Activated B cell treated with CpG ODN at 0.5 μM for 24 hours (primary cell): ENCODE data around the gene EARS2. TPM values are rescaled to one million over a fixed set of nuclear protein-coding genes. Genes with fewer than 3 reads are reported as not detected.

Experiments
- ATAC-seq: fragments of 200-7000 bp; cut with Tn5 transposase; one replicate; pipeline ENCODE4 v1.10.0; 2021; ENCODE audit warnings: low read depth, mild to moderate bottlenecking, moderate library complexity
- CTCF ChIA-PET: fragments of 350-600 bp; sonication (Branson Sonifier 250); formaldehyde crosslinking; loops from one replicate; lab custom pipeline; 2021; ENCODE audit warnings: antibody characterized with exemption; lab: Charles Lee
- POLR2A ChIA-PET: fragments of 350-600 bp; sonication (Branson Sonifier 250); formaldehyde crosslinking; loops from one replicate; lab custom pipeline; 2021; ENCODE audit warnings: antibody characterized with exemption; lab: Charles Lee
- DNase-seq: peaks from one replicate; pipeline ENCODE4 v3.0.0; 2022
- H3K27ac Mint-ChIP-seq: one replicate; pipeline ENCODE4 v1.8.0; 2020; ENCODE audit warnings: mixed read lengths
- H3K27me3 Mint-ChIP-seq: one replicate; pipeline ENCODE4 v1.8.0; 2021; ENCODE audit warnings: mixed read lengths
- H3K36me3 Mint-ChIP-seq: one replicate; pipeline ENCODE4 v1.8.0; 2021; ENCODE audit warnings: low read depth, mixed read lengths
- H3K4me1 Mint-ChIP-seq: one replicate; pipeline ENCODE4 v1.8.0; 2021; ENCODE audit warnings: mixed read lengths
- H3K4me3 Mint-ChIP-seq: one replicate; pipeline ENCODE4 v1.8.0; 2020; ENCODE audit warnings: mild to moderate bottlenecking, mixed read lengths
- H3K9me3 Mint-ChIP-seq: one replicate; pipeline ENCODE4 v1.8.0; 2020; ENCODE audit warnings: mixed read lengths
- intact Hi-C: fragments of 100-400 bp; cut with micrococcal nuclease; formaldehyde crosslinking; loops from one replicate; pipeline ENCODE4 v1.15.1; 2024
- total RNA-seq: library from RNA; stranded (reverse); gene quantifications from 2 replicates; pipeline ENCODE4 v1.2.3, GENCODE V29; 2022
- TF ChIP-seq, protein P1 (sequence below): fragments of 200-600 bp; IDR thresholded peaks from one replicate; pipeline ENCODE4 v1.8.0; 2022; ENCODE audit warnings: antibody characterized with exemption, mild to moderate bottlenecking

The EARS2 gene
- total RNA-seq, 1 donor from 2014 or later, result 27.5 TPM

DNA sequence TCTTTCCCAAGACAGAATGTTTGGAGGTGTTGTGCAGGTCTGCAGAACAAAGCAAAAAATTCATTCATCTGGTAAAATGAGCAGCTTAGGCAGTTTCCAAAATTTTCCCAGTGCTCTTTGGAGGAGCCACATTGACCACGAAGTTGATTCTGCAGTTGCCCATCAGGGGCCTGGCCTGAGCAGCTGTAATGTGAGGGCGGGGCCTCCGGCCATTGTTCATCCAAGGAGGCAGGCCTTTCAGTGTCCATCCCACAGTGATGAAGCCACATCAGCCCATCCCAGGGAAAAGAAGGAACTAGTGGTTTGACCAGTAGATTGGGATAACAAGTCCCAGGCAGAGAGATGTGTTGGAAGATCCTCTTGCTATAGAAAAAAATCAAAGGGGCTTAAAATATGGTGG, 10.5 kb upstream of the EARS2 start:
- intact Hi-C loops, result no loop called here
- no peaks in the 10 kb centered on the region for H3K27me3 Mint-ChIP-seq
- no peaks in the 10 kb centered on the region for H3K9me3 Mint-ChIP-seq
- POLR2A ChIA-PET, result no interaction called here
- ATAC-seq, result no peak
- CTCF ChIA-PET, result no interaction called here
- H3K36me3 Mint-ChIP-seq, result peaks cover 77% of the 10 kb centered on the region
- TF ChIP-seq, protein P1, sequence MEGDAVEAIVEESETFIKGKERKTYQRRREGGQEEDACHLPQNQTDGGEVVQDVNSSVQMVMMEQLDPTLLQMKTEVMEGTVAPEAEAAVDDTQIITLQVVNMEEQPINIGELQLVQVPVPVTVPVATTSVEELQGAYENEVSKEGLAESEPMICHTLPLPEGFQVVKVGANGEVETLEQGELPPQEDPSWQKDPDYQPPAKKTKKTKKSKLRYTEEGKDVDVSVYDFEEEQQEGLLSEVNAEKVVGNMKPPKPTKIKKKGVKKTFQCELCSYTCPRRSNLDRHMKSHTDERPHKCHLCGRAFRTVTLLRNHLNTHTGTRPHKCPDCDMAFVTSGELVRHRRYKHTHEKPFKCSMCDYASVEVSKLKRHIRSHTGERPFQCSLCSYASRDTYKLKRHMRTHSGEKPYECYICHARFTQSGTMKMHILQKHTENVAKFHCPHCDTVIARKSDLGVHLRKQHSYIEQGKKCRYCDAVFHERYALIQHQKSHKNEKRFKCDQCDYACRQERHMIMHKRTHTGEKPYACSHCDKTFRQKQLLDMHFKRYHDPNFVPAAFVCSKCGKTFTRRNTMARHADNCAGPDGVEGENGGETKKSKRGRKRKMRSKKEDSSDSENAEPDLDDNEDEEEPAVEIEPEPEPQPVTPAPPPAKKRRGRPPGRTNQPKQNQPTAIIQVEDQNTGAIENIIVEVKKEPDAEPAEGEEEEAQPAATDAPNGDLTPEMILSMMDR, result no peak
- H3K27ac Mint-ChIP-seq, result no peak overlapping the region
- no peak overlapping the region for H3K4me3 Mint-ChIP-seq
- peaks cover 26% of the 10 kb centered on the region for H3K4me1 Mint-ChIP-seq
- DNase-seq, result no peak

DNA sequence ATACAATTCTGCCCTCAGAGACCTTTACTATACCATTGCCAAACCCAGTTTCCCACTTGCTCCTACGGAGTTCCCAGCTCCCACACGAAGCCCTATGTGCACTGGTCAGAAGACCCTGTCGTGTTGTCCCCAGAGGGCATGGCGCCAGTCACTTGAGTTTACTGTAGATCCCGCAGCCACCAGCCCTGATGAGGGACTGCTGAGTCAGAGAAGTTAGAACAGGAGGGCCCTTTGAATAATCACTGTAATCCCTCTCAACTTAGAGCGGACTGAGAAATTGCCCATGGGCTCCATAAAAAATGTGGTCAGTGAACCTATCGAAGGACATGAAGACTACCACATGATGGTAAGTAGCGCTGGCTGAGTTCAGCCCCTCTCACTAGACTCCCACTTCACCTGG, 9.6 kb upstream of the EARS2 start:
- Mint-ChIP-seq H3K4me3 (no peak overlapping the region), H3K4me1 (peaks cover 25% of the 10 kb centered on the region), H3K36me3 (peaks cover 82% of the 10 kb centered on the region), H3K9me3 (no peaks in the 10 kb centered on the region), H3K27ac (no peak overlapping the region), H3K27me3 (no peaks in the 10 kb centered on the region)
- TF ChIP-seq, protein P1, result no peak
- intact Hi-C loops, result no loop called here
- CTCF ChIA-PET, result no interaction called here
- DNase-seq (no peak), ATAC-seq (no peak)
- POLR2A ChIA-PET, result no interaction called here

DNA sequence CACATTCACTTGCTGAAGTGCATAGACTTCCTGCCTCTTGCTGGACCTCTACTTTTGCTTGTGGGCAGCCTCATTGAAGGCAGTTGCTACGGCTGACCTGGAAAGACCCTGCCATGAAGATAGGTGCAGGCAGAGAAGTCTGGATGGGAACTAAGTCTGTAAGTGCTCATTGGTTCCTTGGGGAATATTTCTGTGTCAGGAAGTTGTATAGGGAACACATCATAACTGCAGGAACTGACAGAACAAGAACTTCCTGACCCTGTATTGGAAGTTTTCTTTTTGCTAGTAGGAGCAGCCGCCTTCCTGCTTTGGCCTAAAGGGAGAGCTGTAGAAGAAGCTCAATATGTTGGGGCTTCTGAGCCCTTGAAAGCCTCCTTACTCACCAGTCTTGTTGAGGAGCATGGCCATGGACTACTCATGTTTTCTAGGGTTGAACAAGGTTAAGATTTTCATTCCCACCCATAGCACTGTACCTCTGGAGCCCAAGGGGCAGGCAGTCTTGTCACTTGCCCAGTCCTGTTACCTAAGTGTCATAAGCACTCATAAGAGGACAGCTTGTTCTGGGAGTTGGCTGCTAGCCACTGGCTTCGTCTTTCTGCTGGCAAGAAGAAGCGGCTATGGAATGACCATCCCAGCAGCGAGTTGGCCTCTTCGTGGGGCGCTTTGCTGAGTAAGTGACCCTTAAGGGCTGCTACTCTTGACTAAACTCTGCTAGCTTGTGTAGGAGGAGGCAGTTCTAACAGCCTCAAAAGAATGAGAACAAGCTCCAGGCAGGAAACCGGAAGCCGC, 7.6 kb upstream of the EARS2 start:
- Mint-ChIP-seq H3K27ac (no peak overlapping the region), H3K36me3 (peaks cover 80% of the 10 kb centered on the region), H3K4me1 (peaks cover 8% of the 10 kb centered on the region), H3K9me3 (no peaks in the 10 kb centered on the region), H3K27me3 (no peaks in the 10 kb centered on the region), H3K4me3 (no peak overlapping the region)
- ChIA-PET CTCF (no interaction called here), POLR2A (no interaction called here)
- DNase-seq (no peak), ATAC-seq (no peak)
- intact Hi-C loops, result no loop called here
- TF ChIP-seq, protein P1, result no peak

DNA sequence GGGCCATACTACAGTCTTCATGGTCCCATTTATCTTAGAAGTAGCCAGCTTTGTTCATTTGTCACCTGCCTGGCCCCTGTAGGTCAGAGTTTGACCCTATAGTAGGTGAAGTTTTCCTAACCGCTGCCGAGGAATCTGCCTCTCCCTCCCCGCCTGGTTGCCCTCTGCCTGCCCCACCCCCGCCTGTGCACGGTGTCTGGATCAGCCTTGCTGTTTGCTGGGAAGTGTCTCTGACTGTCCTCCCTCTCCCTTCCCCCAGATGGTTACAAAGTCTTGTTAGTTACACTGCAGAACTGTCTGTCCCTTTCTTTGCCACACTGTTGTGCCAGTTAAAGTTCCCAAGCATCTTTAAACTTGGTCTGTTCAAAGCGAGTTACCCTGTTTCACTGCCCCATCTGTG, 6.0 kb upstream of the EARS2 start:
- CTCF ChIA-PET, result no interaction called here
- Mint-ChIP-seq H3K27ac (no peak overlapping the region), H3K36me3 (peaks cover 77% of the 10 kb centered on the region), H3K4me3 (no peak overlapping the region), H3K9me3 (no peaks in the 10 kb centered on the region), H3K27me3 (no peaks in the 10 kb centered on the region), H3K4me1 (peaks cover 16% of the 10 kb centered on the region)
- DNase-seq (no peak), ATAC-seq (no peak)
- intact Hi-C loops, result no loop called here
- POLR2A ChIA-PET, result no interaction called here
- TF ChIP-seq, protein P1, result no peak

DNA sequence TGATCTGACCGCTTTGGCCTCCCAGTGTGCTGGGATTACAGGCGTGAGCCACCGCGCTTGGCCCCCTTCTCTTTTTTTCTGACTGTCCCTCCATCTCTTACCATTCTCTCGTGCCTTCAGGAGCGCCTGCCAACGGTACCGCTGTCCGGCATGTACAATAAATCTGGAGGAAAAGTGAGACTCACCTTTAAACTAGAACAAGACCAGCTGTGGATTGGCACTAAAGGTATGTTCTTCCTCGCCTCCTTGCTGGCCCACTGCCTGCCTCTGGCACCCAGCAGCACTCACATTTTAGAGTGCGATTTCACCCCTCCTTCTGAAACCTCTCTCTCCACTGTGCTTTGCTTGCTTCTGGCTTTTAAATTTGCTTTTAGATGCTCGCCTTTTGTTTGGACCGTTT, 5.4 kb upstream of the EARS2 start:
- H3K4me1 Mint-ChIP-seq, result peaks cover 17% of the 10 kb centered on the region
- ChIA-PET POLR2A (no interaction called here), CTCF (no interaction called here)
- DNase-seq (no peak), ATAC-seq (no peak)
- H3K36me3 Mint-ChIP-seq, result peaks cover 70% of the 10 kb centered on the region
- intact Hi-C loops, result no loop called here
- no peak overlapping the region for H3K27ac Mint-ChIP-seq
- TF ChIP-seq, protein P1, result no peak
- H3K27me3 Mint-ChIP-seq, result no peaks in the 10 kb centered on the region
- no peaks in the 10 kb centered on the region for H3K9me3 Mint-ChIP-seq
- no peak overlapping the region for H3K4me3 Mint-ChIP-seq
